H1 (cell line): ENCODE results near the gene ARHGEF28. TPM values are rescaled to one million over a fixed set of nuclear protein-coding genes. Genes with fewer than 3 reads are reported as not detected.

ENCODE experiments used
- EGR1 ChIP-seq: IDR thresholded peaks from 2 replicates; pipeline ENCODE4 v1.6.1; 2011; ENCODE audit warnings: low read depth, low read length, borderline replicate concordance
- HDAC2 ChIP-seq, 2 experiments: fragments of 300-600 bp in 1 of 2; sonication (generic) in 1 of 2; IDR thresholded peaks; 2 replicates each; pipeline ENCODE4 v1.6.1; 2011 to 2012; ENCODE audit warnings: low read depth in 2 of 2, low read length in 2 of 2, mild to moderate bottlenecking in 2 of 2, moderate library complexity in 2 of 2, borderline replicate concordance in 1 of 2, inconsistent platforms in 1 of 2
- POLR2A ChIP-seq, 2 experiments: IDR thresholded peaks; 1 replicate in 1 of 2; 2 replicates in 1 of 2; pipeline ENCODE4 v1.6.1; 2011; ENCODE audit warnings: low read depth in 2 of 2, low read length in 2 of 2, mild to moderate bottlenecking in 2 of 2; ENCODE audit errors: control extremely low read depth in 1 of 2
- SIRT6 ChIP-seq: IDR thresholded peaks from one replicate; pipeline ENCODE4 v1.7.1; 2012; ENCODE audit warnings: low read length, inconsistent platforms
- TEAD4 ChIP-seq: IDR thresholded peaks from 2 replicates; pipeline ENCODE4 v1.6.1; 2012; ENCODE audit warnings: low read depth, low read length, inconsistent platforms, mixed read lengths
- polyA plus RNA-seq, 7 experiments: library from polyadenylated mRNA; depleted of rRNA in 3 of 7; stranded (reverse) in 5 of 7; unstranded in 2 of 7; fragments of >200 nt in 5 of 7; fragments of 200-250 nt in 2 of 7; gene quantifications; 1 replicate in 5 of 7; 2 replicates in 1 of 7; 4 replicates in 1 of 7; pipeline versions ENCODE4 v1.2.1 to v1.2.3, GENCODE V29; 2011 to 2013; ENCODE audit warnings: missing spikeins in 2 of 7, mixed read lengths in 2 of 7
- total RNA-seq: library from RNA; stranded (reverse); fragmentation: NEBNext Ultra II Directional; extraction: Animal tissue kit (Norgen Biotek cat#: 25700); gene quantifications from 2 replicates; pipeline ENCODE4 v1.2.1, GENCODE V29; 2021

The ARHGEF28 gene
- total and polyA plus RNA-seq, 2 of the 8 experiments (the other 6 are each of a cell fraction or from before 2014, with no cell fraction given) = 0.33 to 1.0 TPM

- TF ChIP-seq POLR2A (IDR thresholded peaks at IDR 0.05; ENCODE audit: control extremely low read depth in 1 of 2, low read depth in 2 of 2, low read length in 2 of 2) = no peak
- TF ChIP-seq SIRT6 = no peak
- no peak for TF ChIP-seq TEAD4
- no peak for TF ChIP-seq EGR1
- TF ChIP-seq HDAC2 (IDR thresholded peaks at IDR 0.05; ENCODE audit: borderline replicate concordance in 1 of 2, low read depth in 2 of 2, low read length in 2 of 2) = no peak
Observed at GRCh38 chr5:73950441-73950873, 324.5 kb downstream of the ARHGEF28 start (continued).
